Osteoblast (primary cell): ENCODE measurements around the gene GPR62. TPM values are rescaled to one million over a fixed set of nuclear protein-coding genes. Genes with fewer than 3 reads are reported as not detected.

Experiments
- DNase-seq: peaks from one replicate; pipeline ENCODE4 v3.0.0; 2011; ENCODE audit warnings: low spot score, mixed read lengths; ENCODE audit not compliant: insufficient read length; ENCODE audit errors: missing footprints
- H2AFZ ChIP-seq: 2 replicates; pipeline ENCODE4 v1.6.0; 2011; ENCODE audit warnings: mild to moderate bottlenecking, low read length
- H3K27ac ChIP-seq: 2 replicates; pipeline ENCODE4 v1.5.1; 2011; ENCODE audit warnings: mild to moderate bottlenecking, low read depth, low read length, moderate library complexity
- H3K27me3 ChIP-seq: 2 replicates; pipeline ENCODE4 v1.6.0; 2012; ENCODE audit warnings: mild to moderate bottlenecking, control low read depth, inconsistent platforms, low read length, moderate library complexity; ENCODE audit not compliant: insufficient read depth
- H3K36me3 ChIP-seq: 2 replicates; pipeline ENCODE4 v1.5.1; 2011; ENCODE audit warnings: mild to moderate bottlenecking, low read length, control low read depth, moderate library complexity; ENCODE audit not compliant: insufficient read depth
- H3K4me1 ChIP-seq: 2 replicates; pipeline ENCODE4 v1.5.1; 2011; ENCODE audit warnings: mild to moderate bottlenecking, low read length, control low read depth, moderate library complexity; ENCODE audit not compliant: insufficient read depth
- H3K4me2 ChIP-seq: 2 replicates; pipeline ENCODE4 v1.6.0; 2011; ENCODE audit warnings: mild to moderate bottlenecking, low read length; ENCODE audit not compliant: insufficient read depth
- H3K4me3 ChIP-seq: fragments of 200-600 bp; sonication (generic); 3 replicates; pipeline ENCODE4 v1.5.1; 2012; ENCODE audit warnings: mild to moderate bottlenecking, low read length, inconsistent platforms; ENCODE audit not compliant: insufficient read depth
- H3K79me2 ChIP-seq: 2 replicates; pipeline ENCODE4 v1.6.0; 2012; ENCODE audit warnings: mild to moderate bottlenecking, low read length, control low read depth, inconsistent platforms; ENCODE audit not compliant: insufficient read depth
- H3K9me3 ChIP-seq: 2 replicates; pipeline ENCODE4 v1.5.1; 2011; ENCODE audit warnings: low read depth, low read length, control low read depth
- H4K20me1 ChIP-seq: 2 replicates; pipeline ENCODE4 v1.6.0; 2012; ENCODE audit warnings: mild to moderate bottlenecking, low read length, control low read depth; ENCODE audit not compliant: insufficient read depth
- total RNA-seq: library from RNA; depleted of rRNA; stranded (reverse); fragments of >200 nt; gene quantifications from 2 replicates; pipeline ENCODE4 v1.2.3, GENCODE V29; 2012
- TF ChIP-seq, protein P1 (sequence below): IDR thresholded peaks from 2 replicates; pipeline ENCODE4 v1.5.1; 2011; ENCODE audit warnings: mild to moderate bottlenecking, low read depth, low read length, moderate library complexity; ENCODE audit errors: extremely low read depth

GPR62 gene
- total RNA-seq, 1 donor = not detected

DNA sequence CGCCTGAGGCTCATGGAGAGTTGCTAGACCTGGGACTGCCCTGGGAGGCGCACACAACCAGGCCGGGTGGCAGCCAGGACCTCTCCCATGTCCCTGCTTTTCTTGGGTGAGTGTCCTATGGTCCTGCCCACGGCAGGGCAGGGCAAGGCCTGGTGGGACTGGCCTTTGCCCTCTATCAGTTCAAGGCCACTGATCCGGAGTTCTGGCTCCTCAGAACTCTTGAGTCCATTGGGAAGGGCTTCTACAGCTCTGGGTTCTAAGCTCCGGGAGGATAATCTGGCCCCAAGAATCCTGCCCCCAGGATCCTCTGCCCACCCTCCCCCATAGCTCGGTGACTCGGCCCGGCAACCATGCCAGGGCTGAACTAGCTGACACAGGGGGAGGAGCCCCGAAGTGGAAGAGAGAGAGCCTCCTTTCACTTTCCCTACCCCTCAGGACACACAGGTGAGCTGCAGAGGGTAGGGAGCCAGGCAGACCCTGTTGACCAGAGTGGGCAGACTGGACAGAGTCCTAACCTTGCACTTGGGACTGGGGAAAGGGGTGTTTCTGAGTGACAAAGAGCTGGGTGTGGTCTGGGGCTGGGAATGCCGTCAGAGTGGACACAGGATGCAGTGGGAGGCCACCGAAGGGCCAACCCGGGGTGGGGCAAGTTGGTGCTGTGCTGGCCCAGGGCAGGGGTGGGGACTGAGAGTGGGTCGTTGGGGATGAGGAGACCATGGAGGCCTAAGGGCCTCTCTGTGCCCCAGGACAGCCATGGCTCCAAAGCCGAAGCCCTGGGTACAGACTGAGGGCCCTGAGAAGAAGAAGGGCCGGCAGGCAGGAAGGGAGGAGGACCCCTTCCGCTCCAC, 12.4 kb upstream of the GPR62 start:
- Histone ChIP-seq H3K79me2 (peaks cover 37% of the 10 kb centered on the region), H3K4me1 (peaks cover 25% of the 10 kb centered on the region), H2AFZ (peak overlapping the region; percentile 93), H3K27ac (peak overlapping the region; percentile 89), H3K9me3 (no peaks in the 10 kb centered on the region), H3K4me3 (peak overlapping the region; percentile 70), H3K36me3 (peaks cover 33% of the 10 kb centered on the region), H4K20me1 (peaks cover 5% of the 10 kb centered on the region), H3K4me2 (peak overlapping the region; percentile 88), H3K27me3 (no peaks in the 10 kb centered on the region)
- TF ChIP-seq, protein P1, sequence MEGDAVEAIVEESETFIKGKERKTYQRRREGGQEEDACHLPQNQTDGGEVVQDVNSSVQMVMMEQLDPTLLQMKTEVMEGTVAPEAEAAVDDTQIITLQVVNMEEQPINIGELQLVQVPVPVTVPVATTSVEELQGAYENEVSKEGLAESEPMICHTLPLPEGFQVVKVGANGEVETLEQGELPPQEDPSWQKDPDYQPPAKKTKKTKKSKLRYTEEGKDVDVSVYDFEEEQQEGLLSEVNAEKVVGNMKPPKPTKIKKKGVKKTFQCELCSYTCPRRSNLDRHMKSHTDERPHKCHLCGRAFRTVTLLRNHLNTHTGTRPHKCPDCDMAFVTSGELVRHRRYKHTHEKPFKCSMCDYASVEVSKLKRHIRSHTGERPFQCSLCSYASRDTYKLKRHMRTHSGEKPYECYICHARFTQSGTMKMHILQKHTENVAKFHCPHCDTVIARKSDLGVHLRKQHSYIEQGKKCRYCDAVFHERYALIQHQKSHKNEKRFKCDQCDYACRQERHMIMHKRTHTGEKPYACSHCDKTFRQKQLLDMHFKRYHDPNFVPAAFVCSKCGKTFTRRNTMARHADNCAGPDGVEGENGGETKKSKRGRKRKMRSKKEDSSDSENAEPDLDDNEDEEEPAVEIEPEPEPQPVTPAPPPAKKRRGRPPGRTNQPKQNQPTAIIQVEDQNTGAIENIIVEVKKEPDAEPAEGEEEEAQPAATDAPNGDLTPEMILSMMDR = no peak
- DNase-seq = peak; percentile 99

DNA sequence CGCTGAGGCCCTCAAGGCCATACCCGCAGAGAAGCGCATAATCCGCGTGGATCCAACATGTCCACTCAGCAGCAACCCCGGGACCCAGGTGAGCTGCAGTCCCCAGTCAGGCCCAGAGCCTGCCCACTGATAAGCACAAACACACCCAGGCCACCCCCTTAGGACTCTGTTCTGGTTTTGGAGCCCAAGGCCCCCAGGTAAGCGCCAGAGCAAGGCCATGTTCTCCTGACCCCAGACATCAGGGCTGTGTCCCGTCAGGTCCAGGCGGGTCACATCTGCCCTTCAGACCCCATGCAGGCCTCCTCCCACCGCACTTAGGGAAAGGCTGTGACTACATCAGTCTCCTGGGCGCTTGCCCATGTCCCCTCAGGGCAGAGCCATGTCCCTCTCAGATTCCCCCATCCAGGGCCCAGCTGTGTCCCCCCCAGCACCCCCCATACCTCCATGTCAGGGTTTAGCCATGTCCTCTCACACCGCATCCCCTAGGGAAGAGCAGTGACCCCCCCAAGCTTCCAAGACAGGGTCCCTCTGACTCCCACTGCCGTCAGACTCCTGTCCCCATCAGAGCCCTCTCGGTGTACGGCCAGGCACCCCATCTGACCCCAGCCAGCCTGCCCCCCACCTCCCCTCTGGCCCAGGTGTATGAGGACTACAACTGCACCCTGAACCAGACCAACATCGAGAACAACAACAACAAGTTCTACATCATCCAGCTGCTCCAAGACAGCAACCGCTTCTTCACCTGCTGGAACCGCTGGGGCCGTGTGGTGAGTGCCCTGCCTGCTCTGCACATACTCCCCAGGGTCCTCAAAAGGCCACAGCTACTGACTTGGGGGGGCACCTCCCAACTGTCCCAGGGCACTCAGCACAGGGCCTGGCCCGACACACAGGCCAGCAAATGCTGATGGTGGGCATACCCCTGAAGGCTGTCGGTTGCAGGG, 11.5 kb upstream of the GPR62 start:
- peaks cover 5% of the 10 kb centered on the region for H4K20me1 ChIP-seq
- H3K36me3 ChIP-seq = peaks cover 28% of the 10 kb centered on the region
- TF ChIP-seq, protein P1 = no peak
- H3K79me2 ChIP-seq = peaks cover 29% of the 10 kb centered on the region
- peaks cover 25% of the 10 kb centered on the region for H3K4me1 ChIP-seq
- peak overlapping the region; percentile 70 for H3K4me3 ChIP-seq
- DNase-seq = peak; percentile 54
- H3K27ac ChIP-seq = peak overlapping the region; percentile 89
- H3K9me3 ChIP-seq = no peaks in the 10 kb centered on the region
- peak overlapping the region; percentile 88 for H3K4me2 ChIP-seq
- no peaks in the 10 kb centered on the region for H3K27me3 ChIP-seq
- H2AFZ ChIP-seq = peak overlapping the region; percentile 93

GRCh38 chr3:51944451-51945021, 10.6 kb upstream of the GPR62 start:
- TF ChIP-seq, protein P1 = no peak
- no peak overlapping the region for H2AFZ ChIP-seq
- no peaks in the 10 kb centered on the region for H3K27me3 ChIP-seq
- peak; percentile 52 for DNase-seq
- H3K4me2 ChIP-seq = no peak overlapping the region
- no peaks in the 10 kb centered on the region for H3K9me3 ChIP-seq
- peaks cover 25% of the 10 kb centered on the region for H3K4me1 ChIP-seq
- no peak overlapping the region for H3K27ac ChIP-seq
- H3K4me3 ChIP-seq = no peak overlapping the region
- H3K36me3 ChIP-seq = peaks cover 25% of the 10 kb centered on the region
- peaks cover 21% of the 10 kb centered on the region for H3K79me2 ChIP-seq
- H4K20me1 ChIP-seq = no peaks in the 10 kb centered on the region
